Measurements from ENCODE around the gene EPHX1. TPM values are rescaled to one million over a fixed set of nuclear protein-coding genes. Genes with fewer than 3 reads are reported as not detected.
"Not testable (repeated sequence)": the region's sequence is repeated elsewhere in the genome, so short reads cannot be mapped to it uniquely, and the experiment has no call there.

Gene EPHX1
- total RNA-seq, 1 donor from 2014 or later, result 7.2 TPM

GRCh38 chr1:225882694-225883615 is 73.0 kb downstream of the EPHX1 start:
- peak; percentile 73 for DNase-seq

DNA sequence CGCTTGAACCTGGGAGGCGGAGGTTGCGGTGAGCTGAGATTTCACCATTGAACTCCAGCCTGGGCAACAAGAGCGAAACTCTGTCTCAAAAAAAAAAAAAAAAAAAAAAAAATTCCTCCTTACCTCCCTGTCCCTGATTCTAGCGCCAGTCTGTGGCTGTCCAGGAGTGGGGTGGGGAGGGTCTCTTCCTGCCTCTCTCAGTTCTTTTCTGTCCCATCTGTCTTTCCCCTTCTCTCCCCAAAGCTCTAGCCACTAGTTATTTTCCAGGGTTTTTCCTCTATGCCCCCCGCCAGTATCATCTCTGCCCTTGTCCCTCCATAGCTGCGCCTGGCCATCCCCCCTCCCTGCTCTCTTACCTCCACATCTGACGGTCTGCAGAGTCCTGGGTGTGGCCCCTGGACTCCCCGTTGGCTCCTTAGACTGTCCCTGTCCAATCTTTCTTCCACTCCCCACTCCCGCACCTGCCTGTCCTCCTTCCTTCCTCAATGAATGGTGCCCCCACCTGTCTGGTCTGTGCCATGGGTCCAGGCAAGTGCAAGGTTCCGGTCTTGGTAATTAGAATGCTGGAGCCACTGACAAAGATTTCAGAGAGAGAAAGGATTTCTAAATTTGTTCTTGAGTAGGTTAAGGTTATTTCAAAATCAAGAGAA is 73.8 kb downstream of the EPHX1 start:
- no peak for DNase-seq

DNA sequence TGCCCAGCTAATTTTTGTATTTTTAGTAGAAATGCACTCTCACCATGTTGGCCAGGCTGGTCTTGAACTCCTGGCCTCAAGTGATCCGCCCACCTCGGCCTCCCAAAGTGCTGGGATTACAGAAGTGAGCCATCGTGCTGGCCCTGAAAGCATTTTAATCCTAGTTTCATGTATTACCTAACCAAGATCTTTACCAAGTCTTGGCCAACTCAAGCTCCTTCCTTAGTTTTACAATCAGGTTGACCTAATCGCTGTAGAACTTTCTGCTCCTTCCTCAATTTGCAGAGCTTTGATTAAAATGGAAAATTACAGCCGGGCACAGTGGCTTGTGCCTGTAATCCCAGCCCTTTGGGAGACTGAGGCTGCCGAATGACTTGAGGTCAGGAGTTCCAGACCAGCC is 75.4 kb downstream of the EPHX1 start:
- DNase-seq, result no peak

DNA sequence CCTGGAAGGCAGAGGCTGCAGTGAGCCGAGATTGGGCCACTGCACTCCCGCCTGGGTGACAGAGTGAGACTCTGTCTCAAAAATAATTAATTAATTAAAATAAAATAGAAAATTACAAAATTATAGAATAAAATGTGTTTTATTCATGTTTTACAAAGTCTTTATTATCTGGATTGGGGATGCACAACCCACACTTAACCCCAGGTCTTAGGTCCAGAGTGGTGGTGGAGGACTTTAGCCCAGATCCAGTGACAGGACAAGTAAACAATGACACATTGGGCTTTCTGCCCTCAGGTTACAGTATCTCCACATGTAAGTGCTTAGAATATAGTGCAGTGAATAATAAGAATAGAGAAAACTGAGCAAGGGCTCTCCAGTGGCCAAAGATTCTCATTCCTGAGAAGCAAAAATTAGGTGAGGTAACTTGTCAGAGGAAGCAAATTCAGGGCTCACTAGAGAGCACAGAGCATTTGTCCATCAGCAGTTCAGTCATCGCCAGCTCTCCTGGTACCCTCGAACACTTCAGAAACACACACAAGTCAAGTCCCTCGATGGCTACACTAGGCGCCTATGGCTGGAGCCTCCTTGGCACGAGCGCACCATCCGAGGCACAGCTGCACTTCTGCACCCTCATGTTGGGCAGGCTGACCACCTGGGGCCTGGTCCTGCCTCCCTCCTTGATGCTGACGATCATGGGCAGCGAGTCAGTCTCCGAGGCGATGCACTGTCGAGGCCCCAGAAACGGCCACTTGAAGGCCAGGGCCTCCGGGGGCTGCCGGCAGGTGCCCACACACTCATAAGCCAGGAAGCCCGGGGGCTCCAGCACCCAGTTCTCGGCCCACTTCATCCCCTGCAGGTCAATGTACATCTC is 76.5 kb downstream of the EPHX1 start:
- DNase-seq, result no peak

DNA sequence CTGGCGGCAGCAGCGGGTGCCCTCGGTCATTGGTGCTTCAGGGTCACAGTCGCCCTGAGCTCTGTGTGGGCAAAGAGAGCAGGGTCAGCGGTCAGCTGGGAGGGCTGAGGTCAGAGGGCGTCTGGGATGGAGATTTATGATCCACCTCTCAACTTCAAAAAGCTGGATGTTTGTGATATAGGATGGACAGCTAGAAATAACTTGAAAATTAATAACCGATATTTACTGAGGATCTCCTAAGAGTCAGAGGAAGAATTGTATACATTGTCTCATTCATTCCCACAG is 77.0 kb downstream of the EPHX1 start:
- no peak for DNase-seq

GRCh38 chr1:225887554-225888288 is 77.8 kb downstream of the EPHX1 start:
- DNase-seq, result not testable (repeated sequence)

- no peak for DNase-seq
Observed at GRCh38 chr1:225888289-225888897, 78.5 kb downstream of the EPHX1 start.

- no peak for DNase-seq
Observed at GRCh38 chr1:225888898-225889601, 79.1 kb downstream of the EPHX1 start, which contains the start of gene LEFTY1. LEFTY1 (minus strand) TSS chr1:225889146; CDS start chr1:225889066, 80 bp downstream.

- DNase-seq, result no peak
Observed at GRCh38 chr1:225889743-225890142, 79.8 kb downstream of the EPHX1 start.

- DNase-seq, result no peak
Observed at GRCh38 chr1:225890346-225891228, 80.7 kb downstream of the EPHX1 start.

GRCh38 chr1:225891229-225891972 is 81.5 kb downstream of the EPHX1 start:
- DNase-seq, result no peak

DNA sequence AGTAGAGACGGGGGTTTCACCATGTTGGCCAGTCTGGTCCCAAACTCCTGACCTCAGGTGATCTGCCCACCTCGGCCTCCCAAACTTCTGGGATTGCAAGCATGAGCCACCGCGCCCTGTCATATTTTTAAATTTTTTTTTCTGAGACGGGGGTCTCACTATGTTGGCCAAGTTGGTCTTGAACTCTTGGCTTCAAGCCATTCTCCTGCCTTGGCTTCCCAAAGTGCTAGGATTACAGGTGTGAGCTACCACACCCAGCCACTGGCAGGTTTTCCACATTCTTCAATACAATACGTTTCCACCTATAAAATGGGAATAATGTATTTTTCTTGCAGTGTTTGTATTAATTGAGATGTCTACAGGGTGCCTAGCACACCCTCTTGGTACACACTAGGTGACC is 82.4 kb downstream of the EPHX1 start:
- no peak for DNase-seq

Other genes with a start within 250 kb of the EPHX1 start
- gene ENAH, start 157.0 kb upstream of the EPHX1 start, total RNA-seq, result 73.5 TPM
- gene SRP9, start 32.3 kb upstream of the EPHX1 start, total RNA-seq, result 337 TPM
- 1.1 TPM for gene TMEM63A, start 72.3 kb downstream of the EPHX1 start, total RNA-seq
- gene LEFTY1, start 79.0 kb downstream of the EPHX1 start, total RNA-seq, result 0.47 TPM
- 16.2 TPM for gene PYCR2, start 114.1 kb downstream of the EPHX1 start, total RNA-seq
- 0.47 TPM for gene LEFTY2, start 131.1 kb downstream of the EPHX1 start, total RNA-seq
- gene SDE2, start 189.2 kb downstream of the EPHX1 start, total RNA-seq, result 43.4 TPM